ENCODE measurements around the gene SMIM29.

The SMIM29 gene

GRCh38 chr6:34239893-34240292 lies 8.9 kb downstream of the SMIM29 start:
- DNase-seq: no peak

- DNase-seq: no peak
These were observed 9.3 kb downstream of the SMIM29 start for GRCh38 chr6:34239500-34239825.

DNA sequence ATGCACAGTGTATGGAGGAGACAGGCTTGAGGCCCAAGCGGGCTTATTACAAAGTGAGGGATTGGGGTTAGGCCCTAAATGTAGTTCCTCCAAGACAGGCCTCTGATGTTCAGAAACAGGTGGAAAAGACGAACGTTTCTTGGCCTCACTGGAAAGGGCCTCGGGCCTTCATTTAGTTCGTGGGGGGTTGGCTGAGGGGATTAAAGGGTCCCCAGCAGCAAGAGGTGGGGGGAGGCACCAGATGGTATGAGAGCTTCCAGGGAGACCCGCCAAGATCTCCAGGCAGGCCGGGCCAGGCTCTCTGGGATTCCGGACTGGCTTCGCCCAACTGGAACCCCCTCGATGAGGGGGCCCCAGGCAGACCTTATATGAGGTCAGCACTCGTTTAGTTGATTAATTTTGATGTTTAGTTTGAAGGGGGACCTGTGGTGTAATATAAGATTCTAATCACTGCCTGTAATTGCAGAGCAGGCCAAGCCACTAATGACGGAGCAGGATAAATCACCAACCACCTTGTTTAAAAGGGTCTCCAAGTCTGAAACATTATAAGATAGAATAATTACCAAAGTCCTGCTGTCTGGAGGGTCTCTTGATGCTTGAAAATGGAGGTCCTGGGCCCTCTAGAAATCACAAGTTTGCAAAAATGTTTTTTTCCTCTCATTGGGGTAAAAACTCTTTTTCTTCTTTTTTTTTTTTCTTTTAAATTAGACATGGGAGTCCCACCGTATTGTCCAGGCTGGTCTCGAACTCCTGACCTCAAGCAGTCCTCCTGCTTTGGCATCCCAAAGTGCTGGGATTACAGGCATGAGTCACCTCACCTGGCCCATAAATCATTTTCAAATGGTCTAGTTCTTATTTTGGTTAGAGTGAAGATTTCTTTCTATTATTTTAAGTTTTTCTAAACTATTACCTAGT lies 10.0 kb downstream of the SMIM29 start:
- DNase-seq: no peak

GRCh38 chr6:34237722-34238584 lies 10.9 kb downstream of the SMIM29 start:
- peak; percentile 72 for DNase-seq

- peak; percentile 23 for DNase-seq
These were observed 11.5 kb downstream of the SMIM29 start for GRCh38 chr6:34237316-34237721.

DNA sequence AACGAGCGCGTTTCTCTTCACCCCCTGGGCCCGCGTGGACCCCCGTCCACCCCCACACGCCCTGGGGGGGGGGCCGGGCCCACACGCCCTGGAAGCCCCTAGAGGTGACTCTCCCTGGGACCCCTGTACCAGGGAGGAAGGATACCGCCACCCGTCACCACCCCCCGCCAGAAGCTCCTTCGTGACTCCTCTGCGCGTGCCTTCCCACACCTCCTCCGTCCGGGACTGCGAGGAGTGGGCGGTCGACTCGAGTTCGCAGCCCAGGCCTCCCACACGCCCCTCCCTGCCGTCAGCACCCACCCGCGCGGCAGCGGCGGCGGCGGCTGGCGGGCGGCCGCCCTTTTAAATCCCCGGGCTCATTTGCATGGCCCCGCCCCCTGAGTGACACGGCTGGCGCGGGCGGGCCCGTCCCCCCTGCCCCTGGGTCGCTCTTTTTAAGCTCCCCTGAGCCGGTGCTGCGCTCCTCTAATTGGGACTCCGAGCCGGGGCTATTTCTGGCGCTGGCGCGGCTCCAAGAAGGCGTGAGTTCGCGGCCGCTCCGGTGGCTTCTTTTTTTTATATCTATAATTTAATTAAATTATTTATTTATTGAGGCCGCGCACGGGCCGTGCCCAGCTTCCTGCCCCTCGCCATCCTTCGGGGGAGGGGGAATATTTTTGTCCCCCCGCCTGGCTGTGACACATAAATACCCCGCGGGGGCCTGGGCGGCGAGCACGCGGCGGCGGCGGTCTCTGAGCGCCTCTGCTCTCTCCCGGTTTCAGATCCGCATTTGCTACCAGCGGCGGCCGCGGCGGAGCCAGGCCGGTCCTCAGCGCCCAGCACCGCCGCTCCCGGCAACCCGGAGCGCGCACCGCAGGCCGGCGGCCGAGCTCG lies 12.1 kb downstream of the SMIM29 start, which contains the start of gene HMGA1:
Gene HMGA1 (plus strand): TSS at position 431 of the 873 bp plus-strand sequence. CDS start 3,908 bp downstream, outside the sequence.
- peak; percentile 83 for DNase-seq

DNA sequence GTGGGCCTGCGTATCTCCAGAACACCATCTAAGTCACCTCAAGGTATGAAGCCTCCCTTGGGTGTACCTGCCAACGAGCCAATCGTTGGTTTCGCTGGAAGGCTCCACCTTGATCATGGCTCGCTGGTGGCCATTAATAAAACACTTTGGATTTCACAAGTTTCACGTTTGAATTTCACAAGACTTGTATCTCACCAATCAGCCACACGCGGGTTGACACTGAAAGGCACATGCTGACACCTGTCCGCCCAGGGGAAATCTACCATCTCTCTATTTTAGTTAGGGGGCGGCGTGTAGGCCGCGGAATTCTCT lies 12.7 kb downstream of the SMIM29 start:
- DNase-seq: peak; percentile 76

DNA sequence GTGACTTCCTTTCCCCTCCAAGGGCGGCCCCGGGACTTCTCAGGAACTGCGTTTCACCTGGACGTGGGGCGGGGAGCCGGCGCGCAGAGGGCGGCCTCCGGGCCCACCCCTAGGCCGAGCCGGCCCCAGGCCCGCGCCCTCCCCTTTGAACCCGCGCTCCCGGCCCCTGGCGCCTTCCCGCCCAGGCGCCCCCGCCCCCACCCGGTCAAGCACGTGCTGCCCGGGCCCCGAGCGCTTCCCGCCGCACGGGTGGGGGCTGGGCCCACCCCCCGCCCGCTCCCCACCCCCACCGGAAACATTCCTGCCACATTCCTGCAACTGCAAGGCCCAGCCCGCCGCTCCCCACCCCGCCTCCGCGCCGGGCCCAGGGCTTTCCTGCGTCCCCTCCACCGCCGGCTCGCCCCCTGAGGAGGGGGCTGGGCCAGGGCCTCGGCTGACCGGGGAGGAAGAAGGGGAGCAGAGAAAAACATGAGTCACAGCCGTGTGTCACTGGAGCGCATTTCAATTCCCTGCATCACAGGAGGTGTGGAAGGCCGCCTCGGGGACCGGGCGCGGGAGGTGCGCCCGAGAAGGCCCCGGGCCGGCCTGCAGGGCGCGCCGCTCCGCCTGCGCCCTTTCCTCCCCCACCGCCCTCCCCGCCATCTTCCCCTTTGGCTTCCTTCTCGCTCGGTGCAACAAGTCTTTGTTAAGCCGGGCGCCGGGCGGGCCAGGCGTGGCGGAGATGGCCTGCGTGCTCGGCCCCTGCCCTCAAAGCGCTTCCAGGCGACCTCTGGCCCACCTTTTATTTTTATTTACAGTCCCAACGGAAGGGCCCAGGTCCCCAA lies 13.3 kb downstream of the SMIM29 start:
- DNase-seq: no peak

DNA sequence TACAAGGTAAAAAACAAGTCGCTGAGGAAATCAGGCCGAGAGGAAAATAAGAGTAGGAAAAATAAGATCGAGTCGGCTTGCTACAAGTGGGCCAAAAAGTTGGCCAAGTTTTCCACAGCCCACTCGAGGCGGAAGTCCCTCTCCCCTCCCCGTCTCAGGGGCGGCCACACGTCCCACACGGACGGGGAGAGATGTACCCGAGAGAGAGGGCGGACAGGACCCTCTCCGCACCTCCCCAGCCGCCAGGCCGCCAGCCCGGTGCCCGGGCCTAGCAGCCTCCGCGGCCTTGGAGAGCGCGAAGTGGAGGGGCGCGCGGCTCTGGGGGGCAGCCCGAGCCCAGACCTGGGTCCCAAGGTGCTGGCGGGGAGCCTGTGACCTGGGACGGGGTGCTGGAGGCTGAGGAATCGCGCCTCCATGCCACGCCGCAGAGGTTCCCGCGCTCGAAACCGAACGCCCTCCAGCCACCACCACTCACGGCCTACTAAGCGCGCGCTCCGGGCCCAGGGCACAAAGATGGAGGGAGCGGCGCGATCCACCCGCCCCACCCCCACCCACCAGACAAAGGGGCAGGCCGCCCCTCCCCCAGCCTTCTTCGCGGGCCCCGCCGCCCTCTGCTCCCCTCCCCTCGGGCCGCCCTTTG lies 14.0 kb downstream of the SMIM29 start:
- no peak for DNase-seq

GRCh38 chr6:34233867-34234266 lies 14.9 kb downstream of the SMIM29 start:
- no peak for DNase-seq

DNA sequence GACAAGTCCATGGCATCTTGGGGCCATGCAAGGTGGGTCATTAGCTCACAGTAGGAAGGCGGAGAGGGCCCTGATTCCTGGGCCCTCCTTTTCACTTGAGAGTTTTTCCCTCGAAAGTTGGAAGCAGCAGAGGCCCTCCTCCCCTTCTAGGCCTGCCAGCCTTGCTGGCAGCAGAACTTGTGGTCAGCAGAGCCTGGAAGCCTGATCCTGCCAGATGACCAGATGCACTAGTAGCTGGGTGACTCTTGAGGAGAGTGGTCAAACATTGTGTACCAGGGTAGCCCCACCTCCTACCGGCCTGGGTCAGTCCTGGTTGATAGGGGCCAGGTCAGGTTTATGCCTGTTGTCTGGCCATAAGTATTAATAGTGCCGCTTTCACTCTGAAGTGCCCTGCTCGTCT lies 15.9 kb downstream of the SMIM29 start:
- DNase-seq: no peak

DNA sequence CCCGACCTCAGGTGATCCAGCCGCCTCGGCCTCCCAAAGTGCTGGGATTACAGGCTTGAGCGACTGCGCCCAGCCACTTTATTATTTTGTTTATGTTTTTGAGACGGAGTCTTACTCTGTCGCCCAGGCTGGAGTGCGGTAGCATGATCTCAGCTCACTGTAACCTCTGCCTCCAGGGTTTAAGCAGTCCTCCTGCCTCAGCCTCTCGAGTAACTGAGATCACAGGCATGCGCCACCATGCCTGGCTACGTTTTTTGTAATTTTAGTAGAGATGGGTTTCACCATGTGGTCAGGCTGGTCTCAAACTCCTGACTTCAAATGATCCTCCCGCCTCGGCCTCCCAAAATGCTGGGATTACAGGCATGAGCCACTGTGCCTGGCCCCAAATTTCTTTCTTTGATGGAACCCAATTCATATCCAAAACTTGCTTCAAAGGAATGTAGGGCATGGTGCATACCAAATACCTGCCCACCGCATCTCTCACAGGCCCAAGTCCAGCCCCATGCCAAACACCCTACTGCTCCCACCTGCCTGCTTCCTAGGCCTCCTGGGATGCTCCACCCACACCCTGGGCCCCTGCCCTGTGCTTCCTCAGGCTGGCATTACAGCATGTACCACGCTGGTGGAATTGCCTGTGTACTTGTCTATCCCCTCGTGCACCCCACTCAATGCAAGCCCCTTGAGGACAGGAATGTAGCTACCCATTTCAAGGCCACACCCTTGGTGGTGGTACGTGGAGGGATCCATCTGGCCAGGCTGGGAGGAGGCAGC lies 17.1 kb downstream of the SMIM29 start:
- no peak for DNase-seq

DNA sequence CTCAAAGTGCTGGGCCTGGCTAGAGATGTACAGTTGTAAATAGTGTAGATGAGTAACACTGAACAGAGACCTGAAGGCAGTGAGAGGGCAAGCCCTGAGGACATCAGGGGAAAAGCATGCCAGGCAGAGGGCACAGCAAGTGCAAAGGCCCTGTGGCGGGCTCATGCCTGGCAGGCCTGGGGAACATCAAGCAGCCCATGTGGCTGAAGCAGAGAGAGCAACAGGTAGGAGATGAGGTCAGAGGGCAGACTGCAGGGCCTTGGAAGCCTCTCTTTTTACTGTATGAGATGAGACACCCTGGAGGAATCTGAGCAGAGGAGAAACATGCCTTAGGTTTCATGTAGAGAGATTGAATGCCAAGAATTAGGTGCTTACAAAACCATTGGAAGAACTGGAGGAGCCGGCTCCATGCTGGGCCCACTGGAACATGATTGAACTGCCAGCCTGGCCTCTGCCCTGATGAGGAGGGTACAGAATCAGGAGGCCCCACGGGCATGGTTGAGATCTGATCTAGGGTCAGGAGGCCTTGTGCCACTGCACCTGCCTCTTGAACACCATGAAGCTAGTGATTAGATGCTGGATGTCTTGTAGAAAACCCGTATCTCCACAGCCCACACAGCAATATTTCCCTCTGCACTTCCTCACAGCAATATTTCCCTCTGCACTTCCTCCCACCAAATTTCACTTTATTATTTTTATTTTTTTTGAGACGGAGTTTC lies 18.0 kb downstream of the SMIM29 start:
- DNase-seq: no peak

DNA sequence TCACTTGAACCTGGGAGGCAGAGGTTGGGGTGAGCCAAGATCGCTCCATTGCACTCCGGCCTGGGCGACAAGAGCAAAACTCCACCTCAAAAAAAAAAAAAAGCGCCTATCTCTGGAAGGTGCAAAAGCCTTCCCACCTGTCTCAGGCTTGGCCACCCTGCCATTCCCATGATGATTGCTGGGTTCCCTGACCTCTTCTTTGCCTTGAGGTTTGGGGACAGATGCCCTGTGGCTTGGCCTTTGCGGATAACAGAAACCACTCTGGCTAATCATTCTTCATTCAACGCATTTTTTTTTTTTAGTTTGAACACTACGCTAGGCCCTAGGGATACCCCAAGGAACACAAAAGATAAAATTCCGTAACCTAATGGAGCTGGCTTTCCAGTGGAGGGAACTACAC lies 18.9 kb downstream of the SMIM29 start:
- no peak for DNase-seq

GRCh38 chr6:34227761-34228421 lies 20.9 kb downstream of the SMIM29 start:
- no peak for DNase-seq

GRCh38 chr6:34226731-34227586 lies 21.8 kb downstream of the SMIM29 start:
- DNase-seq: no peak

DNA sequence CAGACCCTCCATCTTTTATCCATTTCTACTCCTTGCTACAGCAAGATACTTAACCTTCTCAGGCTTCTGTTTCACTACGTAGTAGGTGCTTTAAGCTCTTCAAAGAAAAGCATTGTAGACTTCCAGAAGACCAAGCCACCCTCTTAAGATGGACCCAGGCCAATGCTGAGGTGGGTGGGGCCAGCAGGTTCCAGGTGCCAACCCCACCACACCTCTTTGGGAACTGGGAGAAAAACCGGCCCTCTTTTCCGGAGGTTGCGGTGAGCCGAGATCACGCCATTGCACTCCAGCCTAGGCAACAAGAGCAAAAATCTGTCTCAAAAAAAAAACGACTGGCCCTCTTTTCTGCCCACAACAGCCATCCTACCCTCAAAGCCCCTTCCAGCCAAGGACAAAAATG lies 22.7 kb downstream of the SMIM29 start:
- DNase-seq: no peak

- no peak for DNase-seq
These were observed 23.3 kb downstream of the SMIM29 start for GRCh38 chr6:34225551-34225950.

Data from central memory CD4-positive, alpha-beta T cell (primary cell).